Thyroid gland (tissue), 4 donors: Measurements from ENCODE around the gene NMBR.

Experiments used
- CTCF ChIP-seq, 6 experiments: fragments of 200-600 bp in 3 of 6; fragments of 450-650 bp in 3 of 6; sonication (generic) in 3 of 6; IDR thresholded peaks; one replicate each; pipeline ENCODE4 v1.5.1; 2016 to 2019; ENCODE audit warnings: antibody characterized with exemption in 6 of 6, mild to moderate bottlenecking in 2 of 6, inconsistent platforms in 1 of 6, moderate library complexity in 1 of 6
- POLR2A ChIP-seq, 2 donors: fragments of 450-650 bp; IDR thresholded peaks; one replicate each; pipeline ENCODE4 v1.6.1; 2017; ENCODE audit warnings: antibody characterized with exemption in 2 of 2, mild to moderate bottlenecking in 2 of 2, moderate library complexity in 1 of 2

GRCh38 chr6:142171351-142171750, 24.4 kb upstream of the NMBR start:
- no peak for TF ChIP-seq CTCF (IDR thresholded peaks at IDR 0.05)
- no peak for TF ChIP-seq POLR2A (IDR thresholded peaks at IDR 0.05)
